ENCODE results near the gene SMOC2.
"Not testable (repeated sequence)": the region's sequence is repeated elsewhere in the genome, so short reads cannot be mapped to it uniquely, and the experiment has no call there.

SMOC2 gene

GRCh38 chr6:168537540-168537884, 96.5 kb downstream of the SMOC2 start:
- no peak for DNase-seq (ENCODE audit: low read depth in 1 of 2, low spot score in 1 of 2)

- DNase-seq (ENCODE audit: low read depth in 1 of 2, low spot score in 1 of 2) = not testable (repeated sequence)
Observed at GRCh38 chr6:168538188-168538891, 97.4 kb downstream of the SMOC2 start.

GRCh38 chr6:168538892-168539811, 98.2 kb downstream of the SMOC2 start:
- DNase-seq (ENCODE audit: low read depth in 1 of 2, low spot score in 1 of 2) = no peak

GRCh38 chr6:168540713-168541291, 99.8 kb downstream of the SMOC2 start:
- DNase-seq (ENCODE audit: low read depth in 1 of 2, low spot score in 1 of 2) = no peak

- no peak for DNase-seq (ENCODE audit: low read depth in 1 of 2, low spot score in 1 of 2)
Observed at GRCh38 chr6:168541307-168541706, 100.3 kb downstream of the SMOC2 start.

- DNase-seq (ENCODE audit: low read depth in 1 of 2, low spot score in 1 of 2) = no peak
Observed at GRCh38 chr6:168542301-168542700, 101.3 kb downstream of the SMOC2 start.

GRCh38 chr6:168545428-168545827, 104.4 kb downstream of the SMOC2 start:
- no peak for DNase-seq (ENCODE audit: low read depth in 1 of 2, low spot score in 1 of 2)

GRCh38 chr6:168546151-168546550, 105.2 kb downstream of the SMOC2 start:
- no peak for DNase-seq (ENCODE audit: low read depth in 1 of 2, low spot score in 1 of 2)

GRCh38 chr6:168546730-168547129, 105.7 kb downstream of the SMOC2 start:
- no peak for DNase-seq (ENCODE audit: low read depth in 1 of 2, low spot score in 1 of 2)

GRCh38 chr6:168550326-168550725, 109.3 kb downstream of the SMOC2 start:
- no peak for DNase-seq (ENCODE audit: low read depth in 1 of 2, low spot score in 1 of 2)

- no peak for DNase-seq (ENCODE audit: low read depth in 1 of 2, low spot score in 1 of 2)
Observed at GRCh38 chr6:168554472-168554871, 113.5 kb downstream of the SMOC2 start.

- no peak for DNase-seq (ENCODE audit: low read depth in 1 of 2, low spot score in 1 of 2)
Observed at GRCh38 chr6:168554898-168555617, 114.1 kb downstream of the SMOC2 start.

GRCh38 chr6:168555618-168556273, 114.8 kb downstream of the SMOC2 start:
- no peak for DNase-seq (ENCODE audit: low read depth in 1 of 2, low spot score in 1 of 2)

- DNase-seq (ENCODE audit: low read depth in 1 of 2, low spot score in 1 of 2) = no peak
Observed at GRCh38 chr6:168557512-168557911, 116.5 kb downstream of the SMOC2 start.

GRCh38 chr6:168558686-168559085, 117.7 kb downstream of the SMOC2 start:
- no peak for DNase-seq (ENCODE audit: low read depth in 1 of 2, low spot score in 1 of 2)

- DNase-seq (ENCODE audit: low read depth in 1 of 2, low spot score in 1 of 2) = no peak
Observed at GRCh38 chr6:168559574-168560098, 118.7 kb downstream of the SMOC2 start.

- DNase-seq (ENCODE audit: low read depth in 1 of 2, low spot score in 1 of 2) = no peak
Observed at GRCh38 chr6:168560126-168560525, 119.1 kb downstream of the SMOC2 start.

- DNase-seq (ENCODE audit: low read depth in 1 of 2, low spot score in 1 of 2) = no peak
Observed at GRCh38 chr6:168562576-168563151, 121.7 kb downstream of the SMOC2 start.

GRCh38 chr6:168563656-168564055, 122.7 kb downstream of the SMOC2 start:
- DNase-seq (ENCODE audit: low read depth in 1 of 2, low spot score in 1 of 2) = no peak

GRCh38 chr6:168565112-168565511, 124.1 kb downstream of the SMOC2 start:
- no peak for DNase-seq (ENCODE audit: low read depth in 1 of 2, low spot score in 1 of 2)

Data from activated T-helper 1 cell treated with anti-CD3 and anti-CD28 coated beads, Interleukin-2, amount 50 U/mL, for 16 hours (primary cell).